Measurements from ENCODE around the gene SLC22A25. TPM values are rescaled to one million over a fixed set of nuclear protein-coding genes. Genes with fewer than 3 reads are reported as not detected.

The SLC22A25 gene
- total and polyA plus RNA-seq, 2 of the 13 experiments (the other 11 are each of a cell fraction or from before 2014, with no cell fraction given) = 0.18 to 0.42 TPM

DNA sequence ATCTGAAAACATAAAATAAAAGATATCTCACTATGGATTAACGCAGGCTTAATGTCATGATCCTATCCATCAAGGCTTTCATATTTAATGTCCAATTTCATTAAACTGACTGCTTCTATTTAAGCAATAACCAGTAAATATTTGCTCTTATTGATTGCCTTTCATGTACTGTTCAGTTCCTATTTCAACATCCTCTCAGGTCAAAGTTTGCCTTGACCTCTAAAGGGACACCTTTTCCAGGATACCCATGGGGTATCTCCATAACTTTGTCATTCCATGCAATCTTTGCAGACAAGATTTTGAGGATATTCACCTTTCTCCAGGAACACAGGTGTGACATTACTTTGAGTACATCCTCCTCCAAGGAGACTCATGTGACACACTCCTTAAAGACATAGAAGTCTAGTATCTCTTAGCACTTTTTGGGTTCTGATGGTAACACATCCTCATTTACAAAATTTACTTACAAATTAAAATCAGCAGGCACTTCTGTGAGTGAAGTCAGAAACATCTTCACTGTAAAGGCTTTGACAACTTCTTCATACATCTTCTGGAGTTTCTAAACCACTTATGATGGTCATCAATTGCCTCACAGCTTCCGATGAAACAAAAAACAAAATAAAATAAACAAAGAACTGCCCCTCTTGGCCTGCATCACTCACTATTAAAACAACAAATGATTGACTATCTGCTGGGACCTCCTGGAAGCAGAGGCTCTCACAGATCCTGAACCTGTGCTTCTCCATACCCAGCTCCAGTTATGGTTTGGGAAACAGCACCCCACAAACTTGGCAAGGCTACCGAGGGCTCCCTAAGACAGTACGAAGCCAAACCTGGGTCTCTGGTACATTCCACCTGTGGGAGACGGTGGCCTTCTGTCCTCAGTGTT is 7.0 kb upstream of the SLC22A25 start (continued):
- TF ChIP-seq, protein P1, sequence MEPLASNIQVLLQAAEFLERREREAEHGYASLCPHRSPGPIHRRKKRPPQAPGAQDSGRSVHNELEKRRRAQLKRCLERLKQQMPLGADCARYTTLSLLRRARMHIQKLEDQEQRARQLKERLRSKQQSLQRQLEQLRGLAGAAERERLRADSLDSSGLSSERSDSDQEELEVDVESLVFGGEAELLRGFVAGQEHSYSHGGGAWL (CRISPR knock-in tag; IDR thresholded peaks at IDR 0.05) = no peak
- TF ChIP-seq SP140L (CRISPR knock-in tag; IDR thresholded peaks at IDR 0.05; ENCODE audit: borderline replicate concordance) = no peak
- no peak for TF ChIP-seq SIN3A (IDR thresholded peaks at IDR 0.05; ENCODE audit: borderline replicate concordance, low read depth, low read length)
- TF ChIP-seq HDAC2 (CRISPR knock-in tag; IDR thresholded peaks at IDR 0.05) = peak; percentile 98
- peak; percentile 43; the same call in 1 of the 2 replicates for TF ChIP-seq NAIF1 (CRISPR knock-in tag; IDR thresholded peaks at IDR 0.05; ENCODE audit: borderline replicate concordance)
- 0 out of 2 replicates have a peak, but pooled peaks have one; percentile 31 for TF ChIP-seq RBAK (CRISPR knock-in tag; IDR thresholded peaks at IDR 0.05)
- TF ChIP-seq, protein P2, sequence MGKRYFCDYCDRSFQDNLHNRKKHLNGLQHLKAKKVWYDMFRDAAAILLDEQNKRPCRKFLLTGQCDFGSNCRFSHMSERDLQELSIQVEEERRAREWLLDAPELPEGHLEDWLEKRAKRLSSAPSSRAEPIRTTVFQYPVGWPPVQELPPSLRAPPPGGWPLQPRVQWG (CRISPR knock-in tag; IDR thresholded peaks at IDR 0.05; ENCODE audit: borderline replicate concordance, low read depth) = no peak
- TF ChIP-seq CBFB (CRISPR knock-in tag; IDR thresholded peaks at IDR 0.05) = no peak
- TF ChIP-seq ZBTB39 (CRISPR knock-in tag; IDR thresholded peaks at IDR 0.05) = no peak
- 0 out of 2 replicates have a peak, but pooled peaks have one; percentile 34 for TF ChIP-seq ZNF678 (CRISPR knock-in tag; IDR thresholded peaks at IDR 0.05)
- TF ChIP-seq, protein P3, sequence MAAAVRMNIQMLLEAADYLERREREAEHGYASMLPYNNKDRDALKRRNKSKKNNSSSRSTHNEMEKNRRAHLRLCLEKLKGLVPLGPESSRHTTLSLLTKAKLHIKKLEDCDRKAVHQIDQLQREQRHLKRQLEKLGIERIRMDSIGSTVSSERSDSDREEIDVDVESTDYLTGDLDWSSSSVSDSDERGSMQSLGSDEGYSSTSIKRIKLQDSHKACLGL (CRISPR knock-in tag; IDR thresholded peaks at IDR 0.05) = no peak
- peak; percentile 92 for TF ChIP-seq ZNF331 (CRISPR knock-in tag; IDR thresholded peaks at IDR 0.05)
- TF ChIP-seq TBL1XR1 (IDR thresholded peaks at IDR 0.05; ENCODE audit: borderline replicate concordance, low read length, partially characterized antibody) = peak; percentile 91
- no peak for TF ChIP-seq NCOA5 (CRISPR knock-in tag; IDR thresholded peaks at IDR 0.05)
- TF ChIP-seq MAF1 (CRISPR knock-in tag; IDR thresholded peaks at IDR 0.05; ENCODE audit: borderline replicate concordance) = no peak
- TF ChIP-seq TMF1 (CRISPR knock-in tag; IDR thresholded peaks at IDR 0.05; ENCODE audit: low read depth) = no peak
- no peak for TF ChIP-seq ZNF484 (CRISPR knock-in tag; IDR thresholded peaks at IDR 0.05; ENCODE audit: borderline replicate concordance, low read depth)
- peak; percentile 55; the same call in 1 of the 2 replicates for TF ChIP-seq ZNF816 (CRISPR knock-in tag; IDR thresholded peaks at IDR 0.05; ENCODE audit: borderline replicate concordance)
- TF ChIP-seq MEF2D (CRISPR knock-in tag; IDR thresholded peaks at IDR 0.05) = peak; percentile 96
- TF ChIP-seq ZNF619 (CRISPR knock-in tag; IDR thresholded peaks at IDR 0.05) = no peak
- no peak for TF ChIP-seq NFRKB (IDR thresholded peaks at IDR 0.05)
- TF ChIP-seq ZNF350 (CRISPR knock-in tag; IDR thresholded peaks at IDR 0.05; ENCODE audit: borderline replicate concordance, low read depth) = no peak
- TF ChIP-seq REL (CRISPR knock-in tag; conservative IDR thresholded peaks at IDR 0.05) = no peak
- peak; percentile 68; the same call in 1 of the 2 replicates for TF ChIP-seq MIER2 (CRISPR knock-in tag; IDR thresholded peaks at IDR 0.05)
- no peak for TF ChIP-seq ZNF772 (CRISPR knock-in tag; IDR thresholded peaks at IDR 0.05)
- no peak for TF ChIP-seq PAX8 (CRISPR knock-in tag; IDR thresholded peaks at IDR 0.05; ENCODE audit: borderline replicate concordance)
- TF ChIP-seq MED8 (CRISPR knock-in tag; IDR thresholded peaks at IDR 0.05; ENCODE audit: insufficient replicate concordance) = peak; percentile 86

All from HepG2 (cell line).